ENCODE measurements around the gene CDK12.

DNA sequence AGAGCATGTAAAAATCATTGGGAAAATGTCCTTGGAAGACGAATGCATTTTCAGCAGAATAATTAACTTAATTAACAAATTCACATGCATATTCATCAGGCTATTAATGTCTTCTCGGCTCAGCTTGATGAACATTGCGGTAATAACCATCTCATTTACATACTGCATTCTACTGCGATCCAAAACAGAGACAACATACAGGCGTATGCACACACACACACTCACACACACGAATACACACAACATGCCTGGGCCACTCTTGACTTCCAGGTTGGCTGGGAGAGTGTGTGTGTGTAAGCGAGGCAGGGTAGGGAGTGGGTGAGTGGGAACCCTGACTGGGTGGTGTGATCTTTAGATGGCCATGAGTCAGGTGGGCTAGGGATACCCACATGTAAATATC lies 101.7 kb downstream of the CDK12 start:
- TF ChIP-seq, protein P1, sequence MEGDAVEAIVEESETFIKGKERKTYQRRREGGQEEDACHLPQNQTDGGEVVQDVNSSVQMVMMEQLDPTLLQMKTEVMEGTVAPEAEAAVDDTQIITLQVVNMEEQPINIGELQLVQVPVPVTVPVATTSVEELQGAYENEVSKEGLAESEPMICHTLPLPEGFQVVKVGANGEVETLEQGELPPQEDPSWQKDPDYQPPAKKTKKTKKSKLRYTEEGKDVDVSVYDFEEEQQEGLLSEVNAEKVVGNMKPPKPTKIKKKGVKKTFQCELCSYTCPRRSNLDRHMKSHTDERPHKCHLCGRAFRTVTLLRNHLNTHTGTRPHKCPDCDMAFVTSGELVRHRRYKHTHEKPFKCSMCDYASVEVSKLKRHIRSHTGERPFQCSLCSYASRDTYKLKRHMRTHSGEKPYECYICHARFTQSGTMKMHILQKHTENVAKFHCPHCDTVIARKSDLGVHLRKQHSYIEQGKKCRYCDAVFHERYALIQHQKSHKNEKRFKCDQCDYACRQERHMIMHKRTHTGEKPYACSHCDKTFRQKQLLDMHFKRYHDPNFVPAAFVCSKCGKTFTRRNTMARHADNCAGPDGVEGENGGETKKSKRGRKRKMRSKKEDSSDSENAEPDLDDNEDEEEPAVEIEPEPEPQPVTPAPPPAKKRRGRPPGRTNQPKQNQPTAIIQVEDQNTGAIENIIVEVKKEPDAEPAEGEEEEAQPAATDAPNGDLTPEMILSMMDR (IDR thresholded peaks at IDR 0.05): no peak
- TF ChIP-seq POLR2A (IDR thresholded peaks at IDR 0.05): no peak
